Stimulated activated CD4-positive, alpha-beta T cell treated with anti-CD3 and anti-CD28 coated beads, Interleukin-1b, Interleukin-23, amount 100 ng/mL, for 4 hours (primary cell): Measurements from ENCODE around the gene FAH.
"Not testable (repeated sequence)": the region's sequence is repeated elsewhere in the genome, so short reads cannot be mapped to it uniquely, and the experiment has no call there.

Experiments
- DNase-seq, 2 donors: peaks; one replicate each; pipeline ENCODE4 v3.0.0-alpha.2; 2020; ENCODE audit warnings: low read depth in 2 of 2

Gene FAH

GRCh38 chr15:80152896-80153876 lies at the start of gene FAH:
TSS of gene FAH (plus strand) at chr15:80152999. CDS start at chr15:80153055, 56 bp downstream.
- DNase-seq, result peak in 1 of 2 donors; percentile 12

- DNase-seq, result no peak
Observed at GRCh38 chr15:80105193-80105592, 47.6 kb upstream of the FAH start.

GRCh38 chr15:80105595-80105994 lies 47.2 kb upstream of the FAH start:
- DNase-seq, result no peak

- no peak for DNase-seq
Observed at GRCh38 chr15:80106051-80106450, 46.7 kb upstream of the FAH start.

GRCh38 chr15:80107204-80107603 lies 45.6 kb upstream of the FAH start:
- no peak for DNase-seq

- DNase-seq, result no peak
Observed at GRCh38 chr15:80107774-80108173, 45.0 kb upstream of the FAH start.

- DNase-seq, result no peak
Observed at GRCh38 chr15:80109388-80109787, 43.4 kb upstream of the FAH start.

GRCh38 chr15:80110920-80111319 lies 41.9 kb upstream of the FAH start:
- DNase-seq, result no peak

- no peak for DNase-seq
Observed at GRCh38 chr15:80114114-80114513, 38.7 kb upstream of the FAH start.

- DNase-seq, result no peak
Observed at GRCh38 chr15:80115021-80115420, 37.8 kb upstream of the FAH start.

- DNase-seq, result no peak
Observed at GRCh38 chr15:80118956-80119355, 33.8 kb upstream of the FAH start.

GRCh38 chr15:80120636-80121035 lies 32.2 kb upstream of the FAH start:
- no peak for DNase-seq

- DNase-seq, result no peak
Observed at GRCh38 chr15:80121546-80121945, 31.3 kb upstream of the FAH start.

GRCh38 chr15:80123034-80123433 lies 29.8 kb upstream of the FAH start:
- no peak for DNase-seq

GRCh38 chr15:80127253-80127652 lies 25.5 kb upstream of the FAH start:
- DNase-seq, result not testable (repeated sequence)

- no peak for DNase-seq
Observed at GRCh38 chr15:80127911-80128310, 24.9 kb upstream of the FAH start.

GRCh38 chr15:80132382-80132781 lies 20.4 kb upstream of the FAH start:
- DNase-seq, result no peak

GRCh38 chr15:80136854-80137253 lies 15.9 kb upstream of the FAH start:
- DNase-seq, result no peak

- no peak for DNase-seq
Observed at GRCh38 chr15:80138961-80139360, 13.8 kb upstream of the FAH start.

GRCh38 chr15:80140909-80141308 lies 11.9 kb upstream of the FAH start:
- no peak for DNase-seq

GRCh38 chr15:80141916-80142598 lies 10.7 kb upstream of the FAH start:
- DNase-seq, result no peak

GRCh38 chr15:80142646-80143045 lies 10.2 kb upstream of the FAH start:
- DNase-seq, result no peak

GRCh38 chr15:80151148-80151547 lies 1.7 kb upstream of the FAH start:
- DNase-seq, result no peak
